Vagina (tissue), 2 donors: Measurements from ENCODE around the gene RNF111. TPM values are rescaled to one million over a fixed set of nuclear protein-coding genes. Genes with fewer than 3 reads are reported as not detected.
A peak's percentile ranks its signal among the peaks of the same experiment; 100 is the strongest.
"Not testable (repeated sequence)": the region's sequence is repeated elsewhere in the genome, so short reads cannot be mapped to it uniquely, and the experiment has no call there.

ENCODE experiments used
- DNase-seq, 2 donors: peaks; one replicate each; pipeline ENCODE4 v3.0.0-alpha.2; 2017; ENCODE audit errors: extremely low spot score in 2 of 2
- H3K27ac ChIP-seq: fragments of 200-600 bp; sonication (generic); one replicate; pipeline ENCODE4 v1.5.1; 2019
- H3K27me3 ChIP-seq: fragments of 200-600 bp; sonication (generic); one replicate; pipeline ENCODE4 v1.5.1; 2019
- H3K36me3 ChIP-seq, 2 donors: fragments of 200-600 bp; sonication (generic); one replicate each; pipeline ENCODE4 v1.5.1; 2017 to 2019
- H3K4me1 ChIP-seq: fragments of 200-600 bp; sonication (generic); one replicate; pipeline ENCODE4 v1.5.1; 2019
- H3K4me3 ChIP-seq, 2 donors: fragments of 200-600 bp; sonication (generic); 1 replicate in 1 of 2; 2 replicates in 1 of 2; pipeline ENCODE4 v1.5.1; 2016 to 2019
- H3K9me3 ChIP-seq: fragments of 200-600 bp; sonication (generic); one replicate; pipeline ENCODE4 v1.5.1; 2019
- CTCF ChIP-seq, 3 experiments: fragments of 450-650 bp in 2 of 3; fragments of 200-600 bp in 1 of 3; sonication (generic) in 1 of 3; IDR thresholded peaks; one replicate each; pipeline ENCODE4 v1.5.1; 2017 to 2019; ENCODE audit warnings: antibody characterized with exemption in 3 of 3, mild to moderate bottlenecking in 2 of 3, moderate library complexity in 2 of 3
- POLR2A ChIP-seq, 2 donors: fragments of 450-650 bp; IDR thresholded peaks; one replicate each; pipeline ENCODE4 v1.6.1; 2017; ENCODE audit warnings: antibody characterized with exemption in 2 of 2, mild to moderate bottlenecking in 2 of 2, moderate library complexity in 2 of 2
- POLR2AphosphoS5 ChIP-seq, 2 donors: sonication (generic); formaldehyde crosslinking; IDR thresholded peaks; one replicate each; pipeline ENCODE4 v1.9.0; 2017; ENCODE audit warnings: antibody characterized with exemption in 2 of 2, mild to moderate bottlenecking in 2 of 2, low read depth in 1 of 2; ENCODE audit not compliant: insufficient read depth in 1 of 2
- intact Hi-C: fragments of 100-400 bp; cut with DNase I; formaldehyde crosslinking; loops from one replicate; pipeline ENCODE4 v1.15.1; 2023
- total RNA-seq: library from RNA; depleted of rRNA; stranded (reverse); fragments of >200 nt; gene quantifications from one replicate; pipeline ENCODE4 v1.2.3, GENCODE V29; 2016

RNF111 gene
- total RNA-seq, 1 donor from 2014 or later = 35.6 TPM

DNA sequence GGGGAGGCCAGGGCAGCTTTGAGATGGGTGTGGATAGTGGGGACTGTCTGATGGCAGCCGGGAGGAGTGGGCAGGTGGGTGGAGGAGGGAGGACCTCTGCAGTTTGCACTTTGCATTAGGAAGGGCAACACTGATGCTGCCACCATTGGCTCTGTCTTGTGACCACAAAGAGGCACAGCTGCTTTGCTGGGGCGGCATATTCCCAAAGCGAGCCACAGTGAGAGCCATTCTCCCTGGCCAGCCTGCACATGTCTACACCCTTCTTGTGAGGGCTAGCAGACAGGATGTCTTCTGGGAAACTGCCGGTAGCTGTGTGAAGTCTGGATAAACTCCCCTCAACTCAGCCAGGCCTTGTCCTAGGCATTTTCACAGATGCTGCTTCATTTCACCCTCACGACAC is 155.8 kb downstream of the RNF111 start:
- intact Hi-C loops = no loop called here
- H3K4me1 ChIP-seq = no peaks in the 10 kb centered on the region
- TF ChIP-seq POLR2A (IDR thresholded peaks at IDR 0.05) (no peak), POLR2AphosphoS5 (IDR thresholded peaks at IDR 0.05; ENCODE audit: insufficient read depth in 1 of 2, low read depth in 1 of 2) (no peak)
- no peak overlapping the region for H3K4me3 ChIP-seq
- DNase-seq = no peak
- H3K9me3 ChIP-seq = no peaks in the 10 kb centered on the region
- no peaks in the 10 kb centered on the region for H3K27me3 ChIP-seq
- no peak overlapping the region for H3K27ac ChIP-seq
- peaks cover 0 to 8% of the 10 kb centered on the region in 2 donors for H3K36me3 ChIP-seq

DNA sequence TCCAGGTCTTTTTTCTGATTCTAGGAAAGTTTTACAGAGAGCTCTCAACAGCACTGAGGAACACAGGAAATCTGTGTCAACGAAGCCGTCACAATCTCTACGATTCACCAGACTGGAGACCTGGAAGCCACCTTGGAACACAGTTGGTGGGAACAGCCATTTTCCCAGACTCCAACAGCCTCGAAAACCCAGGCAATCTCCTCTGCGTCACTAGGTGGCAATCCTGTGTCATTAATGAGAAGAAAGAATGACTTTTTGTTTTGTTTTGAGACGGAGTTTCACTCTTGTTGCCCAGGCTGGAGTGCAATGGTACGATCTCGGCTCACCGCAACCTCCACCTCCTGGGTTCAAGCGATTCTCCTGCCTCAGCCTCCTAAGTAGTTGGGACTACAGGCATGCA is 157.1 kb downstream of the RNF111 start:
- H3K27me3 ChIP-seq, intact Hi-C loops, H3K4me3 ChIP-seq, H3K9me3 ChIP-seq, DNase-seq, H3K4me1 ChIP-seq, H3K27ac ChIP-seq, H3K36me3 ChIP-seq: not testable (repeated sequence)
- TF ChIP-seq CTCF (IDR thresholded peaks at IDR 0.05) = peak in 1 of 3 experiments; percentile 7

Other genes starting within 250 kb of the RNF111 start
- 48.1 TPM for gene ADAM10, start 238.0 kb upstream of the RNF111 start, total RNA-seq
- 15.5 TPM for gene MINDY2, start 216.4 kb upstream of the RNF111 start, total RNA-seq
- gene SLTM, start 54.0 kb upstream of the RNF111 start, total RNA-seq = 76.9 TPM
- gene CCNB2, start 117.5 kb downstream of the RNF111 start, total RNA-seq = 5.9 TPM
- gene LDHAL6B, start 219.2 kb downstream of the RNF111 start, total RNA-seq = not detected